Measurements from ENCODE around the gene DNAL4. TPM values are rescaled to one million over a fixed set of nuclear protein-coding genes. Genes with fewer than 3 reads are reported as not detected.

Gene DNAL4
- total and polyA plus RNA-seq, 10 of the 15 experiments (the other 5 are each of a cell fraction or from before 2014, with no cell fraction given) = 0.35 to 8.5 (median 6.3) TPM; not detected in 1

DNA sequence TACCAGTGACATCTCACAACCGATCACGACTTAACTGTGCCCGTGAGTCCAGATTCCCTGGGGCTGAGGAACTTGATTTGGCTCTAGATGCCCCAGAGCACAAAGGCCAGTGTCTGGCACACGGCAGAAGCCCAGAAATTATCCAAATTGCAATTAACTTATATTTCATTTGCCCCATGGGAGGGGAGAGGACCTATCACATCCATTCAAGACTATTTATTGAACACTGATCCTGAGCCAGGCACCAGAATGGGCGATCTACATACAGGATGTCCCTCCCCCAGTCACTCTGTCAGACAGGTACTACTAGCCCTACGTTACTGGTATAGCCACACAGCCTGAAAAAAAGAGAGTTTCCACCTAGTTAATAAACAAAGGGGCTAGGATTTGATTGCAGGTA, 5.1 kb downstream of the DNAL4 start (continued):
- no peak for TF ChIP-seq EGR1 (IDR thresholded peaks at IDR 0.05; ENCODE audit: borderline replicate concordance in 1 of 2, low read depth in 2 of 2, low read length in 2 of 2)
- TF ChIP-seq IKZF1 (conservative IDR thresholded peaks at IDR 0.05) = no peak
- no peak for TF ChIP-seq FOXM1 (IDR thresholded peaks at IDR 0.05; ENCODE audit: low read depth, low read length)
- TF ChIP-seq BACH1 (IDR thresholded peaks at IDR 0.05; ENCODE audit: borderline replicate concordance) = no peak

DNA sequence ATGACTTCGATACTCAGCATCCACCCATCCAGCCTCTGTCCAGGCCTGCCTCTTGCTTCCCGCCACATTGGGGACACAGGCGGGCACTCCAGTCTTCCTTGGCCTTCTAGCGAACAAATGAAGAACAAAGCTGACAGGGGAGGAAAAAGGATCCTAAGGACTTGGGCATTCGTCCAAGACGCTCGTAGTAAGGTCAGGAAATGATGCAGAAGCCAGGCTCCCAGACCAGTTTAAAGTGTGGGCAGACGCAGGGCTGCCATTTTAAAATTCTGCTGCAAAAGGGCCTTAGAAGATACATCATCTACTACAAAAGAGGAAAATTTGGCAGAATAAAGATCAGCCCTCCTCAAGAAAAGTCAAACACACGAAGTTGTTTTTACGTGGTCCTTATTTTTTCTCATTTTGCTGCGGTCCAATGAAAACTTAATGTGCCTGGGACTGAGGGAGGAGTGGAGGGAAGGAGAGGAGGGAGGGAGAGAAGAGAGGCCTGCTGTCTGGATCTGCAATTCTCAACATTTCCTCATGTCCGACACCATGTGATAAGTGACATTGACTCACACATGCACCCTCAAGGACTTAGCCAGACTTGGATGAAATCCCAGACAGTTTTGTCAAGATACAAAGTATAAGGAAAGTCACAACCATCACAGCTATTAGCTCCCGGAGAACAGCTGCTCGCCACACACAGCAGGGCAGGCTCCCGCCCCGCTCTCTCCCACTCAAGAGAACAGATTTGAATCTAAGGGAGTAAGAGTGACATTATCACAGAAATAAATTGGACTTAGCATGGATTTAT, 5.7 kb downstream of the DNAL4 start:
- H3K9ac ChIP-seq (ENCODE audit: control insufficient read depth, insufficient read depth, low read length) = no peak overlapping the region
- H3K27ac ChIP-seq (ENCODE audit: control insufficient read depth, insufficient read depth) = no peak overlapping the region
- POLR2A ChIA-PET = interaction anchor here (0.5 to 1.1 kb wide), 2 partner anchors 41 to 370 kb away, joined by 3 read pairs; no protein-coding TSS in a partner anchor
- H3K4me2 ChIP-seq (ENCODE audit: control insufficient read depth, insufficient read depth) = no peak overlapping the region
- intact Hi-C loops (cut with micrococcal nuclease; ENCODE audit: unreplicated experiment) = no loop called here
- ATAC-seq (no peak), FAIRE-seq (no peak), DNase-seq (ENCODE audit: low read depth, low spot score) (no peak)
- in situ Hi-C loops (cut with MboI) = no loop called here
- SMC1A ChIA-PET (ENCODE audit: uncharacterized antibody, unreplicated experiment) = no interaction called here
- BruUV-seq (replicated peaks) = no TSS peak
- no peak overlapping the region for H2AFZ ChIP-seq (ENCODE audit: control insufficient read depth, low read depth, low read length)
- H3K79me2 ChIP-seq (ENCODE audit: control insufficient read depth, insufficient read depth, low read length) = no peaks in the 10 kb centered on the region
- CTCF ChIA-PET = interaction anchor here (0.7 kb wide), 1 partner anchor 82 kb away, joined by 3 read pairs; no protein-coding TSS in a partner anchor
- H3K9me3 ChIP-seq (replicated peaks; ENCODE audit: control insufficient read depth, insufficient read depth, low read length) = no peaks in the 10 kb centered on the region
- no peaks in the 10 kb centered on the region for H4K20me1 ChIP-seq (ENCODE audit: control insufficient read depth, insufficient read depth)
- 0 out of 2 replicates have a peak, but pooled peaks cover 3% of the 10 kb centered on the region for H3K4me1 ChIP-seq (ENCODE audit: control insufficient read depth, insufficient read depth, low read length)
- TF ChIP-seq HDAC2 (IDR thresholded peaks at IDR 0.05) (no peak), NFXL1 (IDR thresholded peaks at IDR 0.05; ENCODE audit: borderline replicate concordance) (no peak), ZNF217 (IDR thresholded peaks at IDR 0.05) (no peak), STAT1 (conservative IDR thresholded peaks at IDR 0.05) (no peak), ESRRA (IDR thresholded peaks at IDR 0.05; ENCODE audit: low read length) (no peak)
- H3K27me3 ChIP-seq (replicated peaks in 1 of 2; ENCODE audit: control insufficient read depth in 2 of 2, insufficient read depth in 2 of 2, low read length in 1 of 2) = no peaks in the 10 kb centered on the region
- no peak overlapping the region for H3K4me3 ChIP-seq
- H3K36me3 ChIP-seq (ENCODE audit: control insufficient read depth in 2 of 2, insufficient read depth in 2 of 2, low read length in 1 of 2) = no peaks in the 10 kb centered on the region
- RAD21 ChIA-PET (ENCODE audit: unreplicated experiment) = no interaction called here
- WGBS (ENCODE audit: insufficient coverage, insufficient replicate concordance, low lambda C conversion rate, missing lambda C conversion rate) = 65% methylated on average over 16 of the region's 16 CpGs
